K562 (cell line): ENCODE results near the gene DNAJB1. TPM values are rescaled to one million over a fixed set of nuclear protein-coding genes. Genes with fewer than 3 reads are reported as not detected.

Experiments used
- ATAC-seq: fragments of 200-7000 bp; cut with Tn5 transposase; 3 replicates; pipeline ENCODE4 v1.9.1; 2020; ENCODE audit warnings: moderate library complexity
- BruUV-seq: library from RNA; stranded (reverse); fragments of 400-500 nt; replicated peaks from 2 replicates; lab custom pipeline; 2021; lab: Mats Ljungman, UMichigan
- CTCF ChIA-PET: fragments of 300-600 bp; formaldehyde crosslinking; extraction: SDS; loops from one replicate; lab custom pipeline; 2021; ENCODE audit warnings: low intra/inter-chr PET ratio; lab: Yijun Ruan, JAX
- POLR2A ChIA-PET: fragments of 300-600, 350-650 bp; sonication (Branson Sonifier 250); formaldehyde crosslinking; extraction: SDS; loops from one replicate; lab custom pipeline; 2021; ENCODE audit warnings: antibody characterized with exemption, inconsistent platforms; lab: Yijun Ruan, JAX
- DNase-seq, 4 experiments: peaks; one replicate each; pipeline versions ENCODE4 v3.0.0 to v3.0.0-alpha.2; 2011 to 2018; ENCODE audit warnings: low spot score in 3 of 4, mixed read lengths in 3 of 4; ENCODE audit errors: extremely low read depth in 1 of 4
- FAIRE-seq: peaks from 2 replicates; lab custom pipeline; 2011; peaks lifted over from hg19 to GRCh38; lab: Jason Lieb, UNC
- H2AFZ ChIP-seq: 2 replicates; pipeline ENCODE4 v1.6.0; 2011; ENCODE audit warnings: low read depth, low read length, control low read depth, inconsistent platforms
- H3K27ac ChIP-seq: fragments of 200-600 bp; 3 replicates; pipeline ENCODE4 v1.8.0; 2011; ENCODE audit warnings: low read depth, mild to moderate bottlenecking, control low read depth, inconsistent platforms, low read length, moderate library complexity, mixed read lengths; ENCODE audit errors: extremely low read depth
- H3K27me3 ChIP-seq, 2 experiments: fragments of 300-600 bp in 1 of 2; 2 replicates in 1 of 2; 3 replicates in 1 of 2; pipeline versions ENCODE4 v1.6.0 to v1.8.0; 2011; ENCODE audit warnings: inconsistent platforms in 2 of 2, low read length in 2 of 2, mild to moderate bottlenecking in 1 of 2, mixed read lengths in 1 of 2, moderate library complexity in 1 of 2; ENCODE audit not compliant: control insufficient read depth in 2 of 2, insufficient read depth in 2 of 2
- H3K36me3 ChIP-seq: fragments of 300-600 bp; 3 replicates; pipeline ENCODE4 v1.8.0; 2011; ENCODE audit warnings: mild to moderate bottlenecking, low read length, inconsistent platforms; ENCODE audit not compliant: control insufficient read depth, insufficient read depth
- H3K4me1 ChIP-seq, 2 experiments: fragments of 200-600 bp in 1 of 2; replicated peaks in 1 of 2; 2 replicates in 1 of 2; 3 replicates in 1 of 2; pipeline versions ENCODE4 v1.5.1 to v1.8.0; 2011; ENCODE audit warnings: inconsistent platforms in 2 of 2, low read length in 2 of 2, mild to moderate bottlenecking in 1 of 2, mixed read lengths in 1 of 2, moderate library complexity in 1 of 2; ENCODE audit not compliant: control insufficient read depth in 2 of 2, insufficient read depth in 2 of 2
- H3K4me2 ChIP-seq: 2 replicates; pipeline ENCODE4 v1.6.1; 2011; ENCODE audit warnings: low read length, control low read depth, inconsistent platforms, mixed read lengths; ENCODE audit not compliant: insufficient read depth
- H3K4me3 ChIP-seq: fragments of 200-600 bp; sonication (generic), shearing (Covaris generic); 2 replicates; pipeline ENCODE4 v1.5.1; 2016; ENCODE audit warnings: control low read depth, inconsistent platforms
- H3K79me2 ChIP-seq: fragments of 200-600 bp; 3 replicates; pipeline ENCODE4 v1.8.0; 2011; ENCODE audit warnings: low read length, inconsistent platforms; ENCODE audit not compliant: control insufficient read depth, insufficient read depth
- H3K9ac ChIP-seq, 2 experiments: 2 replicates each; pipeline versions ENCODE4 v1.6.0 to v1.6.1; 2011; ENCODE audit warnings: low read depth in 2 of 2, low read length in 2 of 2, control low read depth in 1 of 2, inconsistent platforms in 1 of 2, mild to moderate bottlenecking in 1 of 2, mixed read lengths in 1 of 2; ENCODE audit not compliant: insufficient read depth in 1 of 2
- H3K9me1 ChIP-seq: one replicate; pipeline ENCODE4 v1.6.0; 2011; ENCODE audit warnings: inconsistent platforms, mild to moderate bottlenecking, low read length, moderate library complexity; ENCODE audit not compliant: control insufficient read depth, insufficient read depth
- H3K9me3 ChIP-seq: replicated peaks from 2 replicates; pipeline ENCODE4 v1.5.1; 2011; ENCODE audit warnings: low read depth, low read length, inconsistent platforms; ENCODE audit not compliant: control insufficient read depth, insufficient read depth
- H4K20me1 ChIP-seq: replicated peaks from 2 replicates; pipeline ENCODE4 v1.6.1; 2011; ENCODE audit warnings: low read length, inconsistent platforms, mixed read lengths; ENCODE audit not compliant: control insufficient read depth, insufficient read depth
- CAMTA2 ChIP-seq: fragments of 250-450 bp; sonication (Bioruptor Pico); conservative IDR thresholded peaks from 2 replicates; pipeline ENCODE4 v1.5.1; 2022
- CREB5 ChIP-seq: fragments of 250-450 bp; sonication (Bioruptor Pico); IDR thresholded peaks from 2 replicates; pipeline ENCODE4 v1.5.0; 2020; ENCODE audit warnings: mild to moderate bottlenecking
- ESRRA ChIP-seq: fragments of 450-650 bp; IDR thresholded peaks from 2 replicates; pipeline ENCODE4 v1.6.1; 2014; ENCODE audit warnings: low read depth, mild to moderate bottlenecking, moderate library complexity, borderline replicate concordance
- FOXJ2 ChIP-seq: fragments of 200-800 bp; sonication (Bioruptor generic); IDR thresholded peaks from 2 replicates; pipeline ENCODE4 v1.6.1; 2016; ENCODE audit warnings: missing genetic modification characterization, missing compliant biosample characterization
- FOXK2 ChIP-seq, 2 experiments: fragments of 450-650 bp; IDR thresholded peaks in 1 of 2; conservative IDR thresholded peaks in 1 of 2; 2 replicates each; pipeline ENCODE4 v1.6.1; 2016; ENCODE audit warnings: low read depth in 2 of 2, mild to moderate bottlenecking in 1 of 2
- HNRNPL ChIP-seq: fragments of 200-400 bp; formaldehyde crosslinking; IDR thresholded peaks from 2 replicates; pipeline ENCODE4 v1.6.1; 2017; ENCODE audit warnings: low read depth, mild to moderate bottlenecking, low read length
- HNRNPLL ChIP-seq: fragments of 200-400 bp; formaldehyde crosslinking; IDR thresholded peaks from 2 replicates; pipeline ENCODE4 v1.6.1; 2017; ENCODE audit warnings: low read length, low read depth, mild to moderate bottlenecking; ENCODE audit not compliant: poor library complexity, severe bottlenecking
- KAT7 ChIP-seq: sonication (generic); formaldehyde crosslinking; IDR thresholded peaks from 2 replicates; pipeline ENCODE4 v1.8.0; 2022; ENCODE audit warnings: missing genetic modification reagents, mild to moderate bottlenecking, borderline replicate concordance
- PHF21A ChIP-seq: fragments of 450-650 bp; IDR thresholded peaks from 2 replicates; pipeline ENCODE4 v1.6.1; 2017; ENCODE audit warnings: low read depth, borderline replicate concordance
- POLR2AphosphoS2 ChIP-seq: IDR thresholded peaks from 2 replicates; pipeline ENCODE4 v1.6.1; 2012; ENCODE audit warnings: low read length, improper control_type of control experiment
- SAFB ChIP-seq: fragments of 200-400 bp; formaldehyde crosslinking; IDR thresholded peaks from 2 replicates; pipeline ENCODE4 v1.6.1; 2017; ENCODE audit warnings: low read depth, low read length, borderline replicate concordance
- SMARCE1 ChIP-seq: fragments of 450-650 bp; IDR thresholded peaks from 2 replicates; pipeline ENCODE4 v1.7.1; 2016; ENCODE audit warnings: mild to moderate bottlenecking
- SRF ChIP-seq, 2 experiments: fragments of 250-450, 450-650 bp in 1 of 2; sonication (Bioruptor Pico) in 1 of 2; sonication (generic) in 1 of 2; formaldehyde crosslinking; IDR thresholded peaks; 2 replicates each; pipeline versions ENCODE4 v1.5.0 to v1.5.1; 2020 to 2022; ENCODE audit warnings: mild to moderate bottlenecking in 1 of 2, missing genetic modification reagents in 1 of 2
- ZBTB8A ChIP-seq: fragments of 450-650 bp; IDR thresholded peaks from 2 replicates; pipeline ENCODE4 v1.6.1; 2018; ENCODE audit warnings: mild to moderate bottlenecking, moderate library complexity; ENCODE audit not compliant: partially characterized antibody
- ZNF395 ChIP-seq: fragments of 200-800 bp; sonication (Bioruptor generic); IDR thresholded peaks from 2 replicates; pipeline ENCODE4 v1.6.1; 2017; ENCODE audit warnings: missing genetic modification characterization, missing compliant biosample characterization
- ZNF668 ChIP-seq: fragments of 250-450 bp; sonication (Bioruptor Pico); IDR thresholded peaks from 2 replicates; pipeline ENCODE4 v1.8.0; 2022; ENCODE audit warnings: mild to moderate bottlenecking, inconsistent platforms
- WGBS: fragments of 100-300 bp; shearing (Covaris generic); methylation state at CpG from one replicate; pipeline ENCODE4 v1.1.6; 2016; ENCODE audit warnings: low coverage, mixed read lengths; ENCODE audit not compliant: insufficient coverage; ENCODE audit errors: missing lambda C conversion rate; 5-methylcytosine and 5-hydroxymethylcytosine counted together
- in situ Hi-C: fragments of 300-500 bp; cut with MboI; formaldehyde crosslinking; loops from 4 replicates; pipeline ENCODE4 v1.15.0; 2018; ENCODE audit warnings: inconsistent platforms, mixed read lengths
- intact Hi-C: fragments of 100-400 bp; cut with micrococcal nuclease; formaldehyde crosslinking; loops from 2 replicates; pipeline ENCODE4 v1.14.2; 2022
- polyA plus RNA-seq, 8 experiments: library from polyadenylated mRNA; depleted of rRNA in 4 of 8; stranded (reverse) in 5 of 8; unstranded in 3 of 8; fragments of >200 nt; fragmentation: Nextera tagmentation in 2 of 8; fragmentation: Illumina TruSeq in 1 of 8; extraction: Ambion mirVana in 2 of 8; extraction: Trizol in 1 of 8; gene quantifications; 2 replicates each; pipeline versions ENCODE4 v1.2.1 to v1.2.3, GENCODE V29; 2011 to 2014; ENCODE audit warnings: inconsistent platforms in 1 of 8, missing spikeins in 1 of 8
- total RNA-seq, 7 experiments: library from RNA; depleted of rRNA in 6 of 7; stranded (reverse); fragments of >200 nt in 6 of 7; fragmentation: Illumina TruSeq in 2 of 7; extraction: Trizol in 2 of 7; gene quantifications; 2 replicates each; pipeline versions ENCODE4 v1.2.1 to v1.2.3, GENCODE V29; 2011 to 2021; ENCODE audit warnings: low replicate concordance in 1 of 7

DNAJB1 gene
- total and polyA plus RNA-seq, 9 of the 15 experiments (the other 6 are each of a cell fraction or from before 2014, with no cell fraction given) = 13.2 to 113 (median 62.1) TPM

GRCh38 chr19:14529254-14530004 lies 11.2 kb upstream of the DNAJB1 start, which contains the start of gene TECR (continued):
- TF ChIP-seq SRF (CRISPR knock-in tag; IDR thresholded peaks at IDR 0.05) (peak in 1 of 2 experiments; percentile 62; a peak in 1 of 4 replicates), ESRRA (peak; percentile 73; the same call in 1 of the 2 replicates), HNRNPL (no peak), SAFB (no peak), FOXK2 (conservative IDR thresholded peaks at IDR 0.05 in 1 of 2, IDR thresholded peaks at IDR 0.05 in 1 of 2; ENCODE audit: low read depth in 2 of 2) (peak in 1 of 2 experiments; percentile 55; a peak in 2 of 4 replicates), HNRNPLL (no peak)
- TF ChIP-seq, all 486 proteins: peak for 104

- Histone ChIP-seq H3K79me2 (peaks cover 42% of the 10 kb centered on the region), H2AFZ (peak overlapping the region; percentile 87), H3K27me3 (no peaks in the 10 kb centered on the region), H3K4me1 (peaks cover 26 to 60% of the 10 kb centered on the region in 2 experiments; a peak in 4 of 5 replicates), H3K9me1 (no peaks in the 10 kb centered on the region), H3K4me3 (peak overlapping the region; percentile 76), H3K27ac (peak overlapping the region; percentile 73), H3K4me2 (peak overlapping the region; percentile 69), H4K20me1 (peaks cover 5% of the 10 kb centered on the region; the same call in 1 of the 2 replicates), H3K9ac (peak overlapping the region; percentile 65 to 86), H3K9me3 (no peaks in the 10 kb centered on the region), H3K36me3 (peaks cover 6% of the 10 kb centered on the region; the same call in 2 of the 3 replicates)
- ATAC-seq (no peak), DNase-seq (no peak), FAIRE-seq (no peak)
- in situ Hi-C loops = no loop called here
- ChIA-PET POLR2A (interaction anchor here (0.6 to 1.0 kb wide), 4 partner anchors 10 to 842 kb away, joined by 3 to 5 read pairs (median 4); partner anchors contain the start of genes ASF1B and DNAJB1), CTCF (no interaction called here)
- intact Hi-C loops = no loop called here
- no TSS peak for BruUV-seq
- WGBS = 15% methylated on average over 23 of the region's 39 CpGs
- TF ChIP-seq PHF21A (no peak), ZNF395 (CRISPR knock-in tag) (no peak), KAT7 (no peak), SMARCE1 (peak; percentile 35; the same call in 1 of the 2 replicates), FOXJ2 (tag) (0 out of 2 replicates have a peak, but pooled peaks have one; percentile 10), CAMTA2 (CRISPR knock-in tag) (no peak), ZBTB8A (no peak), CREB5 (CRISPR knock-in tag) (no peak), POLR2AphosphoS2 (no peak), ZNF668 (no peak)
Observed at GRCh38 chr19:14528419-14529253, 10.4 kb upstream of the DNAJB1 start.
